IMR-90 (cell line): ENCODE data around the gene ATP2B2. TPM values are rescaled to one million over a fixed set of nuclear protein-coding genes. Genes with fewer than 3 reads are reported as not detected.

Experiments
- ATAC-seq: fragments of 200-7000 bp; cut with Tn5 transposase; 2 replicates; pipeline ENCODE4 v1.9.1; 2020; ENCODE audit warnings: low read depth, mild to moderate bottlenecking, moderate library complexity
- BruUV-seq: library from RNA; stranded (reverse); fragments of 400-500 nt; replicated peaks from 2 replicates; lab custom pipeline; 2021; lab: Mats Ljungman, UMichigan
- CTCF ChIA-PET: fragments of 300-600 bp; formaldehyde crosslinking; extraction: SDS; loops from one replicate; lab custom pipeline; 2021; ENCODE audit warnings: antibody characterized with exemption; lab: Yijun Ruan, JAX
- POLR2A ChIA-PET: fragments of 300-600 bp; sonication (Branson Sonifier 250); formaldehyde crosslinking; loops from one replicate; lab custom pipeline; 2022; ENCODE audit warnings: antibody characterized with exemption; ENCODE audit not compliant: unreplicated experiment; lab: Charles Lee
- DNase-seq: peaks from one replicate; pipeline ENCODE4 v3.0.0; 2013
- H2AFZ ChIP-seq: replicated peaks from 2 replicates; pipeline ENCODE3; 2013; ENCODE audit warnings: low read length, mild to moderate bottlenecking; ENCODE audit not compliant: poor library complexity
- H2AK5ac ChIP-seq: 2 replicates; pipeline ENCODE4 v1.6.1; 2013; ENCODE audit warnings: low read depth, low read length, inconsistent platforms
- H2AK9ac ChIP-seq: replicated peaks from 2 replicates; pipeline ENCODE3; 2013; ENCODE audit warnings: mild to moderate bottlenecking, low read depth, low read length, moderate library complexity; ENCODE audit not compliant: poor library complexity
- H2BK120ac ChIP-seq: 2 replicates; pipeline ENCODE4 v1.6.1; 2013; ENCODE audit warnings: low read depth, low read length, inconsistent platforms
- H2BK15ac ChIP-seq: 3 replicates; pipeline ENCODE4 v1.6.1; 2013; ENCODE audit warnings: low read depth, low read length, inconsistent platforms
- H2BK20ac ChIP-seq: 2 replicates; pipeline ENCODE4 v1.6.1; 2013; ENCODE audit warnings: low read depth, mild to moderate bottlenecking, inconsistent platforms, low read length, moderate library complexity
- H2BK5ac ChIP-seq: 2 replicates; pipeline ENCODE4 v1.6.1; 2013; ENCODE audit warnings: mild to moderate bottlenecking, low read depth, low read length, inconsistent platforms; ENCODE audit not compliant: poor library complexity, severe bottlenecking
- H3K14ac ChIP-seq: replicated peaks from 2 replicates; pipeline ENCODE4 v1.6.1; 2013; ENCODE audit warnings: low read depth, low read length, inconsistent platforms
- H3K18ac ChIP-seq: 2 replicates; pipeline ENCODE4 v1.6.1; 2013; ENCODE audit warnings: low read depth, low read length, control low read depth
- H3K23ac ChIP-seq: 2 replicates; pipeline ENCODE4 v1.6.1; 2013; ENCODE audit warnings: low read depth, low read length, inconsistent platforms
- H3K27ac ChIP-seq: 2 replicates; pipeline ENCODE4 v1.5.1; 2013; ENCODE audit warnings: mild to moderate bottlenecking, control low read depth, low read length; ENCODE audit not compliant: insufficient read depth
- H3K27me3 ChIP-seq: 2 replicates; pipeline ENCODE4 v1.6.1; 2013; ENCODE audit warnings: low read length; ENCODE audit not compliant: control insufficient read depth, insufficient read depth
- H3K36me3 ChIP-seq: 2 replicates; pipeline ENCODE4 v1.6.1; 2013; ENCODE audit warnings: low read length, mixed read lengths; ENCODE audit not compliant: control insufficient read depth, insufficient read depth
- H3K4ac ChIP-seq: 2 replicates; pipeline ENCODE4 v1.6.1; 2013; ENCODE audit warnings: low read depth, low read length, inconsistent platforms
- H3K4me1 ChIP-seq: 2 replicates; pipeline ENCODE4 v1.6.1; 2013; ENCODE audit warnings: low read length, mixed read lengths; ENCODE audit not compliant: control insufficient read depth, insufficient read depth
- H3K4me2 ChIP-seq: 2 replicates; pipeline ENCODE4 v1.6.1; 2013; ENCODE audit warnings: low read depth, mild to moderate bottlenecking, control low read depth, low read length, moderate library complexity
- H3K4me3 ChIP-seq: 2 replicates; pipeline ENCODE4 v1.5.1; 2013; ENCODE audit warnings: low read depth, mild to moderate bottlenecking, control low read depth, low read length, moderate library complexity; ENCODE audit not compliant: insufficient read depth
- H3K56ac ChIP-seq: 2 replicates; pipeline ENCODE4 v1.6.1; 2013; ENCODE audit warnings: low read length, inconsistent platforms; ENCODE audit not compliant: insufficient read depth; ENCODE audit errors: extremely low read depth
- H3K79me1 ChIP-seq, 2 experiments: 2 replicates each; pipeline ENCODE4 v1.6.1; 2013; ENCODE audit warnings: low read length in 2 of 2, inconsistent platforms in 1 of 2, low read depth in 1 of 2
- H3K9ac ChIP-seq: 2 replicates; pipeline ENCODE4 v1.6.1; 2013; ENCODE audit warnings: low read depth, low read length, control low read depth
- H3K9me1 ChIP-seq: 2 replicates; pipeline ENCODE4 v1.6.1; 2013; ENCODE audit warnings: low read length, inconsistent platforms; ENCODE audit not compliant: insufficient read depth
- H3K9me3 ChIP-seq: 2 replicates; pipeline ENCODE4 v1.6.1; 2013; ENCODE audit warnings: low read length; ENCODE audit not compliant: control insufficient read depth, insufficient read depth
- H4K20me1 ChIP-seq: 2 replicates; pipeline ENCODE4 v1.6.1; 2013; ENCODE audit warnings: low read length, inconsistent platforms; ENCODE audit not compliant: insufficient read depth
- H4K5ac ChIP-seq: 2 replicates; pipeline ENCODE4 v1.6.1; 2013; ENCODE audit warnings: mild to moderate bottlenecking, low read depth, low read length, control low read depth
- H4K8ac ChIP-seq, 2 experiments: 2 replicates each; pipeline ENCODE4 v1.6.1; 2013; ENCODE audit warnings: low read depth in 2 of 2, low read length in 2 of 2, control low read depth in 1 of 2, inconsistent platforms in 1 of 2
- H4K91ac ChIP-seq: 2 replicates; pipeline ENCODE4 v1.6.1; 2013; ENCODE audit warnings: low read depth, low read length, inconsistent platforms; ENCODE audit not compliant: insufficient read depth
- BHLHE40 ChIP-seq: fragments of 150-350 bp; IDR thresholded peaks from 2 replicates; pipeline ENCODE4 v1.6.1; 2016; ENCODE audit warnings: mild to moderate bottlenecking, low read depth, low read length
- CEBPB ChIP-seq: IDR thresholded peaks from 2 replicates; pipeline ENCODE4 v1.6.1; 2012; ENCODE audit warnings: low read depth, low read length, improper control_type of control experiment
- CHD1 ChIP-seq: IDR thresholded peaks from 2 replicates; pipeline ENCODE4 v1.6.1; 2012; ENCODE audit warnings: low read depth, low read length, improper control_type of control experiment
- ELK1 ChIP-seq: fragments of 150-350 bp; IDR thresholded peaks from 2 replicates; pipeline ENCODE4 v1.6.1; 2016; ENCODE audit warnings: low read depth, mild to moderate bottlenecking, low read length, moderate library complexity, borderline replicate concordance
- FOS ChIP-seq: fragments of 150-350 bp; IDR thresholded peaks from 2 replicates; pipeline ENCODE4 v1.6.1; 2016; ENCODE audit warnings: low read depth, low read length
- MAFK ChIP-seq: IDR thresholded peaks from 2 replicates; pipeline ENCODE4 v1.6.1; 2012; ENCODE audit warnings: low read depth, low read length, improper control_type of control experiment
- MAZ ChIP-seq: IDR thresholded peaks from 2 replicates; pipeline ENCODE4 v1.6.1; 2012; ENCODE audit warnings: low read depth, mild to moderate bottlenecking, low read length, improper control_type of control experiment, moderate library complexity, borderline replicate concordance
- MXI1 ChIP-seq: IDR thresholded peaks from 2 replicates; pipeline ENCODE4 v1.6.1; 2012; ENCODE audit warnings: low read depth, mild to moderate bottlenecking, low read length, moderate library complexity, borderline replicate concordance
- NFE2L2 ChIP-seq: fragments of 150-350 bp; IDR thresholded peaks from 2 replicates; pipeline ENCODE4 v1.6.1; 2016; ENCODE audit warnings: low read depth, mild to moderate bottlenecking, low read length
- POLR2A ChIP-seq: IDR thresholded peaks from 2 replicates; pipeline ENCODE4 v1.6.1; 2012; ENCODE audit warnings: mild to moderate bottlenecking, low read depth, low read length
- RCOR1 ChIP-seq: IDR thresholded peaks from 2 replicates; pipeline ENCODE4 v1.6.1; 2012; ENCODE audit warnings: mild to moderate bottlenecking, low read length, improper control_type of control experiment; ENCODE audit not compliant: insufficient replicate concordance
- RFX5 ChIP-seq: IDR thresholded peaks from 2 replicates; pipeline ENCODE4 v1.8.0; 2012; ENCODE audit warnings: low read depth, mild to moderate bottlenecking, low read length, moderate library complexity
- SMC3 ChIP-seq: fragments of 150-350 bp; IDR thresholded peaks from 2 replicates; pipeline ENCODE4 v1.6.1; 2016; ENCODE audit warnings: low read depth, mild to moderate bottlenecking, antibody characterized with exemption, low read length, moderate library complexity
- USF2 ChIP-seq: fragments of 150-350 bp; IDR thresholded peaks from 2 replicates; pipeline ENCODE4 v1.6.1; 2017; ENCODE audit warnings: mild to moderate bottlenecking, antibody characterized with exemption, low read length, low read depth
- WGBS, 2 experiments: methylation state at CpG; one replicate each; pipeline versions ENCODE4 v1.1.5 to v1.1.7; 2013; ENCODE audit warnings: missing lambda C conversion rate in 2 of 2; ENCODE audit not compliant: insufficient read length in 1 of 2; ENCODE audit errors: extremely low coverage in 2 of 2; 5-methylcytosine and 5-hydroxymethylcytosine counted together
- dilution Hi-C: fragments of 300-500 bp; cut with HindIII; formaldehyde crosslinking; loops from one replicate; pipeline ENCODE4 v1.14.3; 2018; ENCODE audit warnings: low sequenced_read_pairs; ENCODE audit not compliant: unreplicated experiment
- in situ Hi-C: fragments of 300-500 bp; cut with MboI; formaldehyde crosslinking; loops from 3 replicates; pipeline ENCODE4 v1.14.3; 2019; ENCODE audit warnings: low sequenced_read_pairs, inconsistent platforms, mixed read lengths
- intact Hi-C: fragments of 100-400 bp; cut with micrococcal nuclease; formaldehyde crosslinking; loops from 2 replicates; pipeline ENCODE4 v1.10.0; 2022
- polyA plus RNA-seq, 3 experiments: library from polyadenylated mRNA; depleted of rRNA; stranded (reverse); fragments of >200 nt; gene quantifications; 2 replicates each; pipeline ENCODE4 v1.2.3, GENCODE V29; 2012; ENCODE audit warnings: low replicate concordance in 1 of 3
- total RNA-seq: library from RNA; depleted of rRNA; stranded (reverse); fragments of >200 nt; gene quantifications from 2 replicates; pipeline ENCODE4 v1.2.3, GENCODE V29; 2012
- TF ChIP-seq, protein P1 (sequence below): conservative IDR thresholded peaks from 2 replicates; pipeline ENCODE4 v1.5.1; 2012; ENCODE audit warnings: mild to moderate bottlenecking, low read depth, low read length, improper control_type of control experiment

Gene ATP2B2
- total and polyA plus RNA-seq, 2 of the 4 experiments (the other 2 are of a cell fraction) = under 0.01 to 0.02 TPM

DNA sequence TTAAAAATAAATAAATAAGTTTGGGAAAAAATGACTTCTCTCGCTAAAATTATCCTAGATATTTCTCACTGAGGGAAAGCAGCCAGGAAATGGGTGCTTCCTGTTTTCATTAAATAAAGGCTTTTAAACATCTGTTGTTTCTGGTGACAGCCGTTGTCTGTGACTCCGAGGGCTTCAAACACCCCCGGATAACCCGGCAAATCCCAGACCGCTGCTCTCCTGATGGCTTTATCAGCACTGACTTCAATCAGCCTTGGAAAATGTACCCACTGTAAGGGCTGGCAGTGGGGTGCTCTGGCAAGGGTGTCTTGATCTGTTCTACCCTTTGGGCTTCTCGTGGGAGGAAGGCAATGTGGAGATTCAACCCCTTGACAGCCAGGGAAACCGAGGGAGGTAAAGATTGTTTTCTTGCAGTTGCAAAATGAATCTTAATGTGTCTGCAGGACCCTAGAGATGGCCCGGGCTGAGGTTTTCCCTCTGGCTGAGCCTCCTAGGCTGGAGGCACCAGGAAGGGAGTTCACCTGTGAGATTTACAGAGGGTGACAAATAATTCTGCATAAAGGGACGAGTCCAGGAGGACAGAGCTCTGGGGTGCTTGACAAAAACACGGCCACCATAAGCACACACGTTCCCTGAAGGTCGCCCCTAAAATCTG lies 150.9 kb downstream of the ATP2B2 start:
- intact Hi-C loops (no loop called here), dilution Hi-C loops (no loop called here), in situ Hi-C loops (no loop called here)
- Histone ChIP-seq H3K23ac (peak overlapping the region; percentile 7; the same call in 1 of the 2 replicates), H2BK120ac (peak overlapping the region; percentile 84), H2BK15ac (peak overlapping the region; percentile 89), H3K4me2 (peak overlapping the region; percentile 16; the same call in 1 of the 2 replicates), H2AK9ac (no peak overlapping the region), H3K9me3 (no peaks in the 10 kb centered on the region), H4K5ac (peak overlapping the region; percentile 55), H3K27me3 (no peaks in the 10 kb centered on the region), H2BK20ac (peak overlapping the region; percentile 67), H3K9me1 (peaks cover 48% of the 10 kb centered on the region), H3K56ac (no peak overlapping the region), H2AK5ac (peak overlapping the region; percentile 86), H2AFZ (peak overlapping the region; percentile 71), H4K8ac (peak overlapping the region; percentile 13 to 89), H3K18ac (peak overlapping the region; percentile 30), H4K20me1 (no peaks in the 10 kb centered on the region), H3K4me1 (peaks cover 41% of the 10 kb centered on the region), H3K4ac (peak overlapping the region; percentile 78), H3K27ac (peak overlapping the region; percentile 34; the same call in 1 of the 2 replicates), H3K79me1 (no peaks in the 10 kb centered on the region), H3K4me3 (no peak overlapping the region), H2BK5ac (no peak overlapping the region), H3K36me3 (no peaks in the 10 kb centered on the region), H3K14ac (peak overlapping the region; percentile 20; the same call in 1 of the 2 replicates), H3K9ac (no peak overlapping the region), H4K91ac (peak overlapping the region; percentile 93)
- ChIA-PET CTCF (interaction anchor here (0.8 kb wide), 1 partner anchor 12 kb away, joined by 3 read pairs; no protein-coding TSS in a partner anchor), POLR2A (no interaction called here)
- ATAC-seq = no peak
- BruUV-seq = no TSS peak
- peak; percentile 56 for DNase-seq
- WGBS, 2 experiments = 49% methylated on average over 5 of the region's 13 CpGs; no CpG with 5 or more reads in 1 of the 2 experiments
- TF ChIP-seq FOS (no peak), RCOR1 (no peak), MAFK (no peak), USF2 (no peak), CEBPB (no peak), CHD1 (no peak), MAZ (no peak), SMC3 (no peak), ELK1 (no peak), RFX5 (no peak), NFE2L2 (no peak), MXI1 (no peak), POLR2A (no peak), BHLHE40 (no peak)
- TF ChIP-seq, protein P1, sequence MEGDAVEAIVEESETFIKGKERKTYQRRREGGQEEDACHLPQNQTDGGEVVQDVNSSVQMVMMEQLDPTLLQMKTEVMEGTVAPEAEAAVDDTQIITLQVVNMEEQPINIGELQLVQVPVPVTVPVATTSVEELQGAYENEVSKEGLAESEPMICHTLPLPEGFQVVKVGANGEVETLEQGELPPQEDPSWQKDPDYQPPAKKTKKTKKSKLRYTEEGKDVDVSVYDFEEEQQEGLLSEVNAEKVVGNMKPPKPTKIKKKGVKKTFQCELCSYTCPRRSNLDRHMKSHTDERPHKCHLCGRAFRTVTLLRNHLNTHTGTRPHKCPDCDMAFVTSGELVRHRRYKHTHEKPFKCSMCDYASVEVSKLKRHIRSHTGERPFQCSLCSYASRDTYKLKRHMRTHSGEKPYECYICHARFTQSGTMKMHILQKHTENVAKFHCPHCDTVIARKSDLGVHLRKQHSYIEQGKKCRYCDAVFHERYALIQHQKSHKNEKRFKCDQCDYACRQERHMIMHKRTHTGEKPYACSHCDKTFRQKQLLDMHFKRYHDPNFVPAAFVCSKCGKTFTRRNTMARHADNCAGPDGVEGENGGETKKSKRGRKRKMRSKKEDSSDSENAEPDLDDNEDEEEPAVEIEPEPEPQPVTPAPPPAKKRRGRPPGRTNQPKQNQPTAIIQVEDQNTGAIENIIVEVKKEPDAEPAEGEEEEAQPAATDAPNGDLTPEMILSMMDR = no peak
